C4-2B (cell line): ENCODE results near the gene CX3CR1.

Experiments
- H3K27ac ChIP-seq: fragments of 450-650 bp; 2 replicates; pipeline ENCODE4 v1.5.1; 2017
- ZFX ChIP-seq: fragments of 450-650 bp; IDR thresholded peaks from 2 replicates; pipeline ENCODE4 v1.6.1; 2017
- TF ChIP-seq, protein P1 (sequence below): fragments of 450-650 bp; conservative IDR thresholded peaks from 2 replicates; pipeline ENCODE4 v1.5.1; 2017; ENCODE audit warnings: mild to moderate bottlenecking

Gene CX3CR1

DNA sequence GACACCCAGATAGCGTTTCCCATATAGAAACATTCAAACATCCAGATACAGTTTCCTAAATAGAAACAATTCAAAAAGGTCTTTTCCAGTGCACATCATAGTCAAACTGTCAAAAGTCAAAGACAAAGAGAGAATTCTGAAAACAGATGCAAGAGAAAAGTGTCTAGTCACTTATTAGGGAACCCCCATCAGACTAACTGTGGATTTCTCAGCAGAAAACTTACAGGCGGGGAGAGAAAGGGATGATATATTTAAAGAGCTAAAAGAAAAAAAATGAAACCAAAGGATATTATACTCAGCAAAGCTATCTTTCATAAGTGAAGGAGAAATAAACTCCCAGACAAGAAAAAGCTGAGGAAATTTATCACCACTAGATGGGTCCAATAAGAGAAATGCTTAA lies 22.3 kb upstream of the CX3CR1 start:
- TF ChIP-seq, protein P1, sequence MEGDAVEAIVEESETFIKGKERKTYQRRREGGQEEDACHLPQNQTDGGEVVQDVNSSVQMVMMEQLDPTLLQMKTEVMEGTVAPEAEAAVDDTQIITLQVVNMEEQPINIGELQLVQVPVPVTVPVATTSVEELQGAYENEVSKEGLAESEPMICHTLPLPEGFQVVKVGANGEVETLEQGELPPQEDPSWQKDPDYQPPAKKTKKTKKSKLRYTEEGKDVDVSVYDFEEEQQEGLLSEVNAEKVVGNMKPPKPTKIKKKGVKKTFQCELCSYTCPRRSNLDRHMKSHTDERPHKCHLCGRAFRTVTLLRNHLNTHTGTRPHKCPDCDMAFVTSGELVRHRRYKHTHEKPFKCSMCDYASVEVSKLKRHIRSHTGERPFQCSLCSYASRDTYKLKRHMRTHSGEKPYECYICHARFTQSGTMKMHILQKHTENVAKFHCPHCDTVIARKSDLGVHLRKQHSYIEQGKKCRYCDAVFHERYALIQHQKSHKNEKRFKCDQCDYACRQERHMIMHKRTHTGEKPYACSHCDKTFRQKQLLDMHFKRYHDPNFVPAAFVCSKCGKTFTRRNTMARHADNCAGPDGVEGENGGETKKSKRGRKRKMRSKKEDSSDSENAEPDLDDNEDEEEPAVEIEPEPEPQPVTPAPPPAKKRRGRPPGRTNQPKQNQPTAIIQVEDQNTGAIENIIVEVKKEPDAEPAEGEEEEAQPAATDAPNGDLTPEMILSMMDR, result no peak
- TF ChIP-seq ZFX, result no peak
- H3K27ac ChIP-seq, result no peak overlapping the region

DNA sequence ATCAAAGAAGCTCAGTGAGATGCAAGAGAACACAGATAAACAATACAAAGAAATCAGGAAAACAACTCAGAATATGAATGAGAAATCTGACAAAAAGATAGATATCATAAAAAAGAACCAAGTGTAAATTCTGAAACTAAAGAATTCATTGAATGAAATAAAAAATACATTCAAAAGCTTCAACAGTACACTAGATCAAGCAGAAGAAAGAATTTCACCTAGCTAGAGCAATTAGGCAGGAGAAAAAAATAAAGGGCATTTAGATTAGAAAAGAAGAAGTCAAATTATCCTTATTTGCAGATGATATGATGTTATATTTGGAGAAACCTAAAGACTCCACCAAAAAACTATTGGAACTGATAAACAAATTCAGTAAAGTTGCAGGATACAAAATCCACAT lies 19.4 kb upstream of the CX3CR1 start:
- TF ChIP-seq, protein P1, result no peak
- TF ChIP-seq ZFX, result no peak
- H3K27ac ChIP-seq, result no peak overlapping the region

DNA sequence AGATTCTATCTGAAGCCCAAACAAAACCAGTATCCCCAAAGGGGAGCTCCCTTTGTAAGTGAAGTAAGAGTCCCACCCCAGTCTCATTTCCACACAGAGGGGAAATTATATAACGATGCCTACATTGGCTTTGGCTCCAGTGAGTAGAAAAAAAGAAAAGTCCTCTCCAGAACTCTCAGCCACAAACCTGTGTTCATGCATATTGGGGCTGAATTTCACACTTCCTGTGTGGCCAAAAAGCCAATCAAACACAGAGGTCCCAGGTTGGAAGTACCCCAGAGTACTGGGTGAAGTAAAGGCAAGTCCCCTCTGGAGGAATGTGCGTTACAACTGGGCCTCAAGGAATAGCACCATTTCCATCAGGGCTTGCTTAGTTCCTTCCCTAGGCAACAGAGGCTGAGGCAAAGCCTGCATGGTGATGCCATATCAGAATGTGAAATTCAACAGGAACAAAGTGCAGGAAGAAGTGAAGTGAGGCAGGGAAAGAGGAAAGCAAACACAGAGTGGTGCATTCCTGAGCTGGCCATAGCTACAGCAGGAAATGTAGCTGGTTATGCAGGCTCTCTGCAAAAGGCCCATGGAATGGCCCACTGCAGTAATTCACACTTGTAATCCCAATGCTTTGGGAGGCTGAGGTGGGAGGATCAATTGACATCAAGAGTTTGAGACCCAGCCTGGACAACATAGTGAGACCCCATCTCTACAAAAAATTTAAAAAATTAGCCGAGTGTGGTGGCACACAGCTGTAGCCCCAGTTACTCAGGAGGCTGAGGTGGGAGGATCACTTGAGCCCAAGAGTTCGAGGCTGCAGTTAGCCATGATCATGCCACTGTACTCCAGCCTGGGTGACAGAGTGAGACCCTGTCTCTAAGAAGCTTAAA lies 16.6 kb upstream of the CX3CR1 start:
- no peak for TF ChIP-seq ZFX
- TF ChIP-seq, protein P1, result no peak

DNA sequence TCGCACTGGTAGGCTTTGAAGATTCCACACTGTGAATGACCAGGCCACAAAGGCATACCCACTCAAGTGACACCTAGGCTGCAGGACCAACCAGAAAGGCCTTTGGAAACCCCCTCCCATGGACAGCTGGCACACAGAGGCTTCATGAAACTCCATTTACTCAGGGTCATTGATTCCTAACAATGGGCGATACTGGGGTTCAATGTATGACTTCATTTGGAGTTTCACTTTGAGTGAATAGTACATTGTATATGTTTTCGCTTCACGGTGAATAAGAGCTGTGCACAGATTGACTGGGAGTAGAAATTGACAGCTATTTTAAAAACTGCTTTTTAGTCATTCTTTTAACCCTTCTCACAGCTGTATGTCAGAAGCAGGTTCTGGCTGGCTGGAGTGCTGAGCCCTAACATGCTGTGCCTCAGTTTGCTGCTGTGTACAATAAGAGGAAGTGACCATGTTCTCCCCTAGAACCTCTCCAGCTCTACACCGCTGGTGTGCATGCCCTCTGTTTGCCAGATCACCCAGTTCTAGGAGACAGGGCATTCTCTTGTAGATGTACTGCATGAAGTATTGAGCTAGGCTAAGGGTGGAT lies 15.4 kb upstream of the CX3CR1 start:
- no peak overlapping the region for H3K27ac ChIP-seq
- TF ChIP-seq, protein P1, result no peak
- no peak for TF ChIP-seq ZFX

More for the DNA sequence above, 16.6 kb upstream of the CX3CR1 start:
- H3K27ac ChIP-seq, result no peak overlapping the region

DNA sequence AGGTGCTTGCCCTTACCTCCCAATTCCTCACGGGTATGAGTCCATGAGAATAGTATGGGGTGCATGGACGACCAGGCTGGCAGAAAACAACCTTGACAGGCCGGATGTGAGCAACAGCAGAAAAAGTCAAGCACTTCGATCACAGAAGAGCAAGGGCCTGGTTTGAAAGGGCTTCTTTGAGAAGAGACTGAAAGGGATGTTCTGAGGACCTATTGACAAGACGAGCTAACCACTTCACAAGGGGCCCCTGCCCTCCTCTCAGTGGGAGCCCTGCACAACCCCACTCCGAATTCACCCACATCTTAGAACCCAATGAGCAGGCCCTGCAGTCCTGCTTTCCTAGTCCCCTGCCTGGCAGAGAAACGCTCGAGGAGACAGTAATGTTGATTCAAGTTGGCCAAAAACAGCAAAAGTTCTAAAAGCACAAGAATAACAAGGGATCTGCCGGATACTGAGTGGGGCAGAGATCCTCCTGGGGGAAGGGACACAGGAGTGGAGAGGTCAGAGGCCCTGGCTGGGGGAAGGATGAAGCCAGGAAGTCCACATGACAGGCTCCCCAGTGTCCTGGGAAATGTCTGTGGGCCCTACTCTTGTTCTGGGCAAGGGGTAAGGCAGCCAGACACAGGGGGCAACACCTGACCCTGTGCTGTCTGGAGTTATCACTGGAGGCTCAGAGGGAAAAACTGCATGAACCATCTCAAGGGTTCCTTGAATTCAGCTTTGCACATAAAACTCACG lies 14.8 kb upstream of the CX3CR1 start:
- TF ChIP-seq, protein P1, result no peak
- TF ChIP-seq ZFX, result no peak
- no peak overlapping the region for H3K27ac ChIP-seq

DNA sequence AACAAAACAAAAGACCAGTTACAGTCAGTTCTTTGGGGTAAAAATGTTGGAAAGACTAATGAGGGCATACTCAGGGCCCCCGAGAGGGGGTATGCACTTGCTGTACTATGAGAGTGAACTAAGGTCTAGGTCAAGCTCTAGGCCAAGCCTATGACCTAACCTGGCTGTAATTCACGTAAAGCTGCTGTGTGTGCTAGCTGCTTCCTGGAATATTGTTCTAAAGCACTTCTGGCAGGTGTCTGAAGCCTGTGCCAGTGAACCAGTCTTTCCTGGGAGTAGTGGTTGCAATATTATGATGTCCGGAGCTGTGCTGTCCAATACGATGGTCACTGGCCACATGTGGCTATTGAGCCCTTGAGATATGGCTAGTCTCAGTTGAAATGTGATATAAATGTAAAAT lies 13.1 kb upstream of the CX3CR1 start:
- no peak overlapping the region for H3K27ac ChIP-seq
- TF ChIP-seq, protein P1, result no peak
- no peak for TF ChIP-seq ZFX

DNA sequence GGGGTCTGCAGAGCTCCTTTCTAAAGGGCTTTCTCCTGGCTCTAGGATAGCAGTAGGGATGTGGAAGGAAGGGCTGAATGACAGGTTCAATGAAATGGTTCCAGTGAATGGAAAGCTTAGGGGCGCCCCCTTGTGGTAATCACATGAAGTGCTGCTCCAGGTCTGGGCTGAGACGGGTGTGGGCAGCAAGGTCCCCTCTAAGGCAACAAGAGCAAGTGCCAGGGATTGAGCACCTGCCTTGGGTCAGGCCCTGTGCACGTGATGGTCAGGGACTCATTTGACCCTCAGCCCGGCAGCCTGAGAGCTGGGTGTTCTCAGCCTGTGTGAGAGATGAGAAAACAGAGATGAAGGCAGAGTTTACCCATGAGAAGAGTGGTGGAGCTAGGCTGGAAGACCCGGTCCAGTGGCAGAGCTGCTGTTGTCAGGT lies 12.1 kb upstream of the CX3CR1 start:
- no peak for TF ChIP-seq ZFX
- TF ChIP-seq, protein P1, result peak; percentile 93

More for the DNA sequence above, 12.1 kb upstream of the CX3CR1 start:
- no peak overlapping the region for H3K27ac ChIP-seq
